MM.1S (cell line): ENCODE measurements around the gene RIN1.

Experiments
- DNase-seq: peaks from one replicate; pipeline ENCODE4 v3.0.0-alpha.2; 2015
- H2AFZ ChIP-seq: fragments of 300-600 bp; sonication (generic); 2 replicates; pipeline ENCODE4 v1.6.0; 2016; ENCODE audit warnings: antibody characterized with exemption, low read length
- H3F3A ChIP-seq: fragments of 300-600 bp; sonication (generic); 2 replicates; pipeline ENCODE4 v1.6.1; 2016; ENCODE audit warnings: mild to moderate bottlenecking, antibody characterized with exemption, low read length, moderate library complexity, mixed read lengths; ENCODE audit not compliant: insufficient read depth
- H3K27ac ChIP-seq: fragments of 300-600 bp; sonication (generic); 2 replicates; pipeline ENCODE4 v1.5.1; 2016; ENCODE audit warnings: mild to moderate bottlenecking, low read length
- H3K27me3 ChIP-seq: fragments of 300-600 bp; sonication (generic); replicated peaks from 2 replicates; pipeline ENCODE4 v1.6.0; 2016; ENCODE audit warnings: low read length; ENCODE audit not compliant: insufficient read depth
- H3K36me3 ChIP-seq: fragments of 300-600 bp; sonication (generic); replicated peaks from 2 replicates; pipeline ENCODE4 v1.6.1; 2016; ENCODE audit warnings: mild to moderate bottlenecking, low read length, mixed read lengths; ENCODE audit not compliant: insufficient read depth
- H3K4me1 ChIP-seq: fragments of 300-600 bp; sonication (generic); 2 replicates; pipeline ENCODE4 v1.6.1; 2016; ENCODE audit warnings: low read length, mixed read lengths
- H3K4me2 ChIP-seq: fragments of 300-600 bp; sonication (generic); 2 replicates; pipeline ENCODE4 v1.6.0; 2016; ENCODE audit warnings: low read depth, low read length
- H3K4me3 ChIP-seq: fragments of 300-600 bp; sonication (generic); 2 replicates; pipeline ENCODE4 v1.5.1; 2016; ENCODE audit warnings: low read length, mixed read lengths
- H3K79me2 ChIP-seq: fragments of 300-600 bp; sonication (generic); 2 replicates; pipeline ENCODE4 v1.6.1; 2016; ENCODE audit warnings: mixed run types, low read length, mixed read lengths
- H3K9ac ChIP-seq: fragments of 300-600 bp; sonication (generic); 2 replicates; pipeline ENCODE4 v1.6.1; 2016; ENCODE audit warnings: low read length, mixed read lengths
- H3K9me2 ChIP-seq: fragments of 300-600 bp; sonication (generic); replicated peaks from 2 replicates; pipeline ENCODE4 v1.6.1; 2016; ENCODE audit warnings: mild to moderate bottlenecking, low read length, mixed read lengths; ENCODE audit not compliant: insufficient read depth
- H3K9me3 ChIP-seq: fragments of 300-600 bp; sonication (generic); replicated peaks from 2 replicates; pipeline ENCODE4 v1.6.1; 2016; ENCODE audit warnings: mild to moderate bottlenecking, low read length, mixed read lengths; ENCODE audit not compliant: insufficient read depth
- H4K20me1 ChIP-seq: fragments of 300-600 bp; sonication (generic); 2 replicates; pipeline ENCODE4 v1.6.1; 2016; ENCODE audit warnings: mild to moderate bottlenecking, low read length, moderate library complexity, mixed read lengths; ENCODE audit not compliant: insufficient read depth
- EZH2 ChIP-seq: fragments of 300-600 bp; sonication (generic); optimal IDR thresholded peaks from 2 replicates; pipeline ENCODE3; 2017; ENCODE audit warnings: low read depth, mild to moderate bottlenecking, antibody characterized with exemption, low read length, mixed read lengths
- EZH2phosphoT487 ChIP-seq: fragments of 300-600 bp; sonication (generic); IDR thresholded peaks from 2 replicates; pipeline ENCODE4 v1.6.1; 2018; ENCODE audit warnings: antibody characterized with exemption, low read length
- TF ChIP-seq, protein P1 (sequence below): fragments of 300-600 bp; sonication (generic); IDR thresholded peaks from 2 replicates; pipeline ENCODE4 v1.5.1; 2016; ENCODE audit warnings: antibody characterized with exemption, low read length, mixed read lengths

RIN1 gene

DNA sequence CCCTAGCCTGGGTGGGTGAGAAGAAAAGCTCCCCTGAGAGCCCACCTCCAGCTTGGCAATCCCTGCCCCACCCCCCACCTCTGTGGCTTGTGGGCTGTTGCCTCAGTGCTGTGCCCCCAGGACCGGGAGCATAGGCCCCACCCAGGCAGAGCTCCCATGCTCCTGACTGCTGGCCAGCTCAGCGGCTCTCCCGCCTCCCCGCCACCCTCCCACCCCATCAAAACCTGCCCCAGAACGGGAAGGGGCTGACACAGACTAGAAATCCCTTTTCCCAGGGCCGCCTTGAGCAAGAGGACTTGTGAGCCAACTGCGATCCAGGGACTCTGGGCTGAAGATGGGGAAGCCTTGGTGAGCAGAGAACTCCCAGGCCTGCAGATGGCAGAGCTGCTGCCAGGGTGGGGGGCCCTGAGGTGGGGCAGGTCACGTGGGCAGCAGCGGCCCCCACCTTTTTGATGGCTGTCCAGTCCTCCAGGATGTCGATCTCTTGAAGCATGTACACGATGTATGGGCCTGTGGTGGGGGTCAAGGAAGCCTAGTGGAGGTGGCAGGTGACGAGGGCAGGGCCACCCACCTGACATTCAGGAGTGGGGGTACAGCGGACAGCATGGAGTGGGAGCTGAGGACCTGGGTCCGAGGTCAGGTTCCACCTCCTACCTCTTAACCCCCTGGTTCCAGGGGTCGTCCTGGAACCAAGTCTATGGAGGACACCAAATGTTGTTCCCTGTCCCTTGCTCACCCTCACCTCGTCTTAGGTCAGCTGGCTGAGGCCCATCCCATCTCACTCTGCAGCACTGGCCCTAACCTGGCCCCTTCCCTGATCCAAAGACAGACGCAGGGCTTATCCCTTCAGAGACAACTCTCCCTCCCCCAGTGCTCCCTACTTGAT lies 2.3 kb upstream of the RIN1 start:
- no peak for TF ChIP-seq EZH2
- Histone ChIP-seq H3K9ac (no peak overlapping the region), H3K36me3 (no peaks in the 10 kb centered on the region), H3K9me2 (no peaks in the 10 kb centered on the region), H3K79me2 (peaks cover 7% of the 10 kb centered on the region), H3K9me3 (no peaks in the 10 kb centered on the region), H3K4me2 (no peak overlapping the region), H3K4me3 (no peak overlapping the region), H3K4me1 (peaks cover under 1% of the 10 kb centered on the region; the same call in 1 of the 2 replicates), H3F3A (no peaks in the 10 kb centered on the region), H3K27me3 (peaks cover 18% of the 10 kb centered on the region), H3K27ac (no peak overlapping the region), H4K20me1 (no peaks in the 10 kb centered on the region), H2AFZ (no peak overlapping the region)
- no peak for DNase-seq

- Histone ChIP-seq H4K20me1 (no peaks in the 10 kb centered on the region), H3K27me3 (peaks cover 30% of the 10 kb centered on the region), H3K79me2 (no peaks in the 10 kb centered on the region), H3K36me3 (no peaks in the 10 kb centered on the region), H3K9ac (no peak overlapping the region), H3K9me3 (no peaks in the 10 kb centered on the region), H2AFZ (no peak overlapping the region), H3K4me2 (no peak overlapping the region), H3F3A (no peaks in the 10 kb centered on the region), H3K4me1 (no peaks in the 10 kb centered on the region), H3K4me3 (no peak overlapping the region), H3K9me2 (no peaks in the 10 kb centered on the region), H3K27ac (no peak overlapping the region)
- no peak for TF ChIP-seq EZH2phosphoT487
- DNase-seq = no peak
Observed at GRCh38 chr11:66337103-66337899, 1.1 kb upstream of the RIN1 start.

GRCh38 chr11:66335531-66336233 lies 552 bp downstream of the RIN1 start:
- Histone ChIP-seq H3K9me2 (no peaks in the 10 kb centered on the region), H3K36me3 (no peaks in the 10 kb centered on the region), H3K27ac (no peak overlapping the region), H3K27me3 (peaks cover 46% of the 10 kb centered on the region), H2AFZ (no peak overlapping the region), H3F3A (no peaks in the 10 kb centered on the region), H3K9ac (no peak overlapping the region), H4K20me1 (no peaks in the 10 kb centered on the region), H3K4me1 (no peaks in the 10 kb centered on the region), H3K79me2 (no peaks in the 10 kb centered on the region), H3K4me3 (no peak overlapping the region), H3K4me2 (no peak overlapping the region), H3K9me3 (no peaks in the 10 kb centered on the region)
- no peak for DNase-seq
- TF ChIP-seq, protein P1, sequence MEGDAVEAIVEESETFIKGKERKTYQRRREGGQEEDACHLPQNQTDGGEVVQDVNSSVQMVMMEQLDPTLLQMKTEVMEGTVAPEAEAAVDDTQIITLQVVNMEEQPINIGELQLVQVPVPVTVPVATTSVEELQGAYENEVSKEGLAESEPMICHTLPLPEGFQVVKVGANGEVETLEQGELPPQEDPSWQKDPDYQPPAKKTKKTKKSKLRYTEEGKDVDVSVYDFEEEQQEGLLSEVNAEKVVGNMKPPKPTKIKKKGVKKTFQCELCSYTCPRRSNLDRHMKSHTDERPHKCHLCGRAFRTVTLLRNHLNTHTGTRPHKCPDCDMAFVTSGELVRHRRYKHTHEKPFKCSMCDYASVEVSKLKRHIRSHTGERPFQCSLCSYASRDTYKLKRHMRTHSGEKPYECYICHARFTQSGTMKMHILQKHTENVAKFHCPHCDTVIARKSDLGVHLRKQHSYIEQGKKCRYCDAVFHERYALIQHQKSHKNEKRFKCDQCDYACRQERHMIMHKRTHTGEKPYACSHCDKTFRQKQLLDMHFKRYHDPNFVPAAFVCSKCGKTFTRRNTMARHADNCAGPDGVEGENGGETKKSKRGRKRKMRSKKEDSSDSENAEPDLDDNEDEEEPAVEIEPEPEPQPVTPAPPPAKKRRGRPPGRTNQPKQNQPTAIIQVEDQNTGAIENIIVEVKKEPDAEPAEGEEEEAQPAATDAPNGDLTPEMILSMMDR = no peak
- TF ChIP-seq EZH2phosphoT487 = no peak
- no peak for TF ChIP-seq EZH2
